Skin of body (tissue), 2 donors: ENCODE results near the gene RAF1. TPM values are rescaled to one million over a fixed set of nuclear protein-coding genes. Genes with fewer than 3 reads are reported as not detected.
"Not testable (repeated sequence)": the region's sequence is repeated elsewhere in the genome, so short reads cannot be mapped to it uniquely, and the experiment has no call there.

ENCODE experiments used
- DNase-seq: peaks from one replicate; lab custom pipeline; 2025; lab: John Stamatoyannopoulos, UW
- total RNA-seq: library from RNA; depleted of rRNA; stranded (reverse); fragments of >200 nt; gene quantifications from one replicate; pipeline ENCODE4 v1.2.3, GENCODE V29; 2014

Gene RAF1
- total RNA-seq, 1 donor from 2014 or later, result 112 TPM

GRCh38 chr3:12677616-12678015, 13.7 kb upstream of the RAF1 start:
- no peak for DNase-seq

GRCh38 chr3:12675115-12675810, 11.3 kb upstream of the RAF1 start:
- no peak for DNase-seq

- DNase-seq, result not testable (repeated sequence)
Measured at GRCh38 chr3:12673956-12674736, 10.2 kb upstream of the RAF1 start.

DNA sequence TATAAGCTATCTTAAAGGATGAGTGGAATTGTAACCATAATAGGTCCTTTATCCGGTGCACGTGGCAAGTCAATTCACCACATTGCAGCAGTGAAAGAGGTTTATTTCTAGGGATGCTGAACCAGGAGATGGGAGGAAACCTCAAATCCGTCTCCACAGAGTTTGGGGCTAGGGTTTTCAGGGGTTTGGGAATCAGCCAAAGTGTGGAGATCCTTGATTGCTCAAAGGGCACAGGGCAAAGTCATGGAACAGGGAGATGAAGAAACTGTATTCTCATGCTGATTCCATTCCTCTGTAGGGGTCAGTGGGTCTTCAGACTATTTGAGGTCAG, 7.2 kb upstream of the RAF1 start:
- no peak for DNase-seq

DNA sequence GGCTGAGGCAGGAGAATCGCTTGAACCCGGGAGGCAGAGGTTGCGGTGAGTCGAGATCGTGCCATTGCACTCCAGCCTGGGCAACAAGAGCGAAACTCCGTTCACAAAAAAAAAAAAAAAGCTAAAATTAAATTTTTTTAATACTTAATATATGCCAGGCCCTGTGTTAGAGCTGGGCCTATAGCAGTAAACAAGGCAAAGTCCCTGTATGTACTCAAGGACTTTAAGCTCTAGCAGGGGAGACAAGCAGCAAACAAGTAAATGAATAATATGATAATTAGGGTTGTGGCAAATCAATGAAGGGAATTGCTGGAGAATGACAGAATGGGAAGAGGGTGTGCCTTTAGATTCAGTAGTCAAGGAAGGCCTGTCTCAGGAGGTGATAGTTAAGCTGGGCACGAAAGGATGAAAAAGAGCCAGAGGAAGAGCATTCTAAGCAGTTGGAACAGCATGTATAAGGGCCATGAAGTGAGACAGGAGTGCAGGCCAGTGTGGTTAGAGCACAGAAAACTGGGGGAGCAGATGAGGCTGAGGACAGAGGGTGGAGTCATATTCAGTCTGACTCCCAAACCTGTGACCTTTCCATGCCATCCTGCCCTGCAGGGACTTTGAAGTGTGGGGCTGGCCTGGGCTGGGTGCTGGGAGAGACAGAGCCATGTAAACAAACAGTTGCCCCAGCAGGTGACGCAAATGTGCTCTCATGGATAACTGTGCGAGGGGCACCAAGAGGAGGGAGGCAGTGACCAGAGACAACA, 6.6 kb upstream of the RAF1 start:
- DNase-seq, result no peak

DNA sequence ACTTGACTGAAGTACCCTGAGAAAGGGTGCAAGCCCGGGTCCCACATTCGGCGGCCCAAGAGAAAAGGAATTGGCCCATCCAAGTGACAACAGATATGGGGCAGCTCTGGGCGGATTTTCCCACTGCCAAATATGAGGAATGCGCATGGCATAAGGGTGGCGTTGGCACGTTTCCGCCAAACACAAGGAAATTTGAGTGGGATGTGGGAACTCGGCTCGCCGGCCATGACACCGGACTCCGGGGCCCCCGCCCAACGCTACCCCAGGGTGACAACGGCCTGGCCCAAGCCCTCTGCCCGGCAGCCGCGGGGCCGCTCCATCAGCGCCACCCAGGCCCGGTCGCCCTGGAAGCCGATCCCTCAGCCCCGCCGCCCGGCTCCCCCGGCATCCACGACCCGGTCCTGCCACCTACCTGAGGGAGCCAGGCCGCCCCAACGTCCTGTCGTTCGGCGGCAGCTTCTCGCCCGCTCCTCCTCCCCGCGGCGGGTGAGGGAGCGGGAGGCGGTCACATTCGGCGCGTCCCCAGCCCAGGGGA, 449 bp downstream of the RAF1 start:
- DNase-seq, result no peak

DNA sequence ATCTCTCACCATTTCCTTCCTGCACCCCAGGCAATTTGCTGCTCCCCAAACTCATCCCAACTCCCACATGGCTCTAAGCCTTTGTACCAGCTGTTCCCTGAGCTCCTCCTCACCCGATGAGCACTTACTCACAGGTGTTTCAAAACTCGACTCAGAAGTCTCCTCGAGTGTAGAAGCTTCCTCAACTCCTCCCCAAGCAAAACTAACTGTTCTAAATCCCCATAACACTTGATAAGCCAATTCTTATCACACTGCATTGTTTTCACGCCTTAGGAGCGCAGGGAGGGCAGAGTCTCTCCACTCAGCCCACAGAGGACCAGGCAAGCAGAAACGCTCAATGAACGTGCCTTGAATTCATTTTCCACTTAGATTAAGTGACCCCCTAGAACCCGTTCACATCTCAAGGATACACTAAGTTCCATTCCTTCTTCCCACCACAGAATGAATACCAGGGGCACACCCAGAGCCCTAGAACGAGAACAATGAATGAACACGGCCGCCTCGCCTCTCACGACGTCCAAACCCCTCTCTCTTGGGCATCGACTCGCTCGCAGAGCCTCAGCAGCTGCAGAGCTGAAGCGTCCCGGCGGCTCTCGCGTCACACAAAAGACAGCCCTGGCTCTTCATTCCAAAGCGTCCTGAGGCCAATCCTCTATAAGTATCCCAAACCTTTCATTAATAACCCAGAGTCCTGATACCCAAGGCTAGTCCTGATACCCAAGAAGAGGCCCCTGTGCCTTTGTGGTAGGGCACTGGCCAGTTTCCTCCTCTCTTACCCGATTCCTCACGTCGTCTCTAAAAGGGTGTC, 1.1 kb downstream of the RAF1 start:
- peak; percentile 29 for DNase-seq

DNA sequence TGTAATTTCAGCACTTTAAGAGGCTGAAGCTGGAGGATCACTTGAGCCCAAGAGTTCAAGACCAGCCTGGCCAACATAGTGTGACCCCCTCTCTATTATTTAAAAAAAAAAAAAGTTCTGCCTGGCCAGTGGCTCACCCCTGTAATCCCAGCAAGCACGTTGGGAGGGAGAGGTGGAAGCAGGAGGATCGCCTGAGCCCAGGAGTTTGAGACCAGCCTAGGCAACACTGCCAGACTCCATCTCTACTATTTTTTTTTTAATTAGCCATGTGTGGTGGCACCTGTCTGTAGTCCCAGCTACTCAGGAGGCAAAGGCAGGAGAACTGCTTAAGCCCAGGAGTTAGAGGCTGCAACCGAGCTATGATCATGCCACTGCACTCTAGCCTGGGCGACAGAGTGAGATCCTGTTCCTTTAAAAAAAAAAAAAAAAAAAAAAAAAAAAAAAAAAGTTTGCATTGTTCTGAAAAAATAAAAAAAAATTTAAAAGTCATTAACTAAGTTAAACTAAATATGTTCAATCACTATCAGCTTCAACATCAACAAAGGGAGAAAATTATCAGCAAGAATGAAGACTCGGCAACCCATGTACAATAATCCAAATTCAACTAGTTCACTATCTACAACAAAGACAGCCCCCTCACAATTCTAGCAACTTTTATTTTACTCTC, 1.9 kb downstream of the RAF1 start:
- DNase-seq, result no peak

- not testable (repeated sequence) for DNase-seq
Measured at GRCh38 chr3:12661375-12661774, 2.5 kb downstream of the RAF1 start.

DNA sequence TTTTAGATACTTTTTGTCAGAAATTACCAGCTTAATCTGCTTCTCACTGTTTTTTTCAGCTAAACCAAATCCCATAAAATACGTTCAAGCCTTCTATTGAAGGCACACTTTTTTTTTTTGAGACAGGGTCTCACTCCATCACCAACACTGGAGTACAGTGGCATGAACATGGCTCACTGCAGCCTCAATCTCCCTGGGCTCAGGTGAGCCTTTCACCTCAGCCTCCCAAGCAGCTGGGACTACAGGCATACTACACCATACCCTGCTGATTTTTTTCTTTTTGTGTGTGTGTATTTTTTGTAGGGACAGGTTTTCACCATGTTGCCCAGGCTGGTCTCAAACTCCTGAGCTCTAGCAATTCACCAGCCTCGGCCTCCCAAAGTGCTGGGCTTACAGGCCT, 3.7 kb downstream of the RAF1 start:
- no peak for DNase-seq

GRCh38 chr3:12659316-12660015, 4.5 kb downstream of the RAF1 start:
- no peak for DNase-seq

- peak; percentile 72 for DNase-seq
Measured at GRCh38 chr3:12658593-12659058, 5.3 kb downstream of the RAF1 start.

DNA sequence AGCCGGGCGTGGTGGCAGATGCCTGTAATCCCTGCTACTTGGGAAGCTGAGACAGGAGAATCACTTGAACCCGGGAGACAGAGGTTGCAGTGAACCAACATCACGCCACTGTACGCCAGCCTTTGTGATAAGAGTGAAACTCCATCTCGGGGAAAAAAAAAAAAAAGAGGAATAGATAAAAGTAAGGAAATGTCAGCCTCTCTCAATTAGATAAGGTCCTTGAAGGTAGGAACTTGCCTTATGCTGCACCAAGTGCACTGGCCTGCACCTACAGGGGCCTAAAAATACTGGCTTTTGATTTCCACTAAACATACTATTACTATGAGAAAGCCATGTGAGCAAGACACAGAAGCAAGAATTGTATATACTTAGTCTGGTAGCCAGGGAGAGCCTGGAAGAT, 7.1 kb downstream of the RAF1 start:
- DNase-seq, result no peak

DNA sequence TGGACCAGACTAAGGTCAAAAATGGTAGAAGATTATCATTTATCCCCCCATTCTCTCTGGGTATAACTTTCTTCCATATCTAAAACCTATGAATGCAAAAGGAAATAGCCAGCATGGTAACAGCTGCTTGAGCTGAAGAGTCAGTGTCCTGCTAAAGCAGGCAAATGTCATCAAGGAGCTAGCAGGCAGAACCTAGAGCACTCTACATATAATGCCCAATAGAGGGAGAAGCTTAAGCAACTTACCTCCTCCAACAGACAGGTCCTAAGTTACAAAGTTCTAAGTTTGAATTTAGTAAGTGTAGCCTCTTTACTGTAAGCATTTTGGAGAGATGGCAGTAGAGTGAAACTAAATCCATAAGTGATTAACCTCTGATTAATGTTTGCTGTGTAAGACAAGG, 7.7 kb downstream of the RAF1 start:
- no peak for DNase-seq

- DNase-seq, result no peak
Measured at GRCh38 chr3:12655701-12656100, 8.2 kb downstream of the RAF1 start.

GRCh38 chr3:12653747-12654146, 10.2 kb downstream of the RAF1 start:
- no peak for DNase-seq

GRCh38 chr3:12648384-12648959, 15.4 kb downstream of the RAF1 start:
- no peak for DNase-seq

DNA sequence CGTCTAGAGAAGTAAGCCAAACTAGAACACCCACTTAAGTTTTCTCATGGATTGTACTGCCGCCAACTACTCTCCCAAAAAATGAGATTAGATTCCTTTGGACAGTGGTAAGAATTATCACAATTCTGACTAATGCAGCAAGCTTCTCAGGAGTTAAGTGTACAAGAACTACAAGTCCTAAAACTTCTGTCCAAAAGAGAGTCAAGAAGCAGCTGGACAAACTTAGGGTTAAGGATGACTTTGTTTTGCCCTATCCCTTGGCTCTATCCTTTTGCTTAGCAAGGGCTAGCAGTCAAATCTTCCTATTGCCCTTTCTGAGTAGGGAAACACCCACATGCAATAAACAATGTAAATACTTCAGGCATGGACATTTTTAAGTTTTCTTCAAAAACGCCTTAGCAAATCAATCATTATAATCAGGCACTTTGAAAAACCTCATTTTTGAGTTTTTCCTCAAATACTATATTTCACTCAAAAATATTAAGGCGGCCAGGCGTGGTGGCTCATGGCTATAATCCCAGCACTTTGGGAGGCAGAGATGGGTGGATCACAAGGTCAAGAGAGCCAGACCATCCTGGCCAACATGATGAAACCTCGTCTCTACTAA, 19.5 kb downstream of the RAF1 start:
- no peak for DNase-seq

GRCh38 chr3:12643724-12644123, 20.2 kb downstream of the RAF1 start:
- DNase-seq, result no peak
